H1 (cell line): ENCODE results near the gene FRMPD1. TPM values are rescaled to one million over a fixed set of nuclear protein-coding genes. Genes with fewer than 3 reads are reported as not detected.

Source experiments
- CTCF ChIA-PET: fragments of 300-600 bp; sonication (Branson Sonifier 250); formaldehyde crosslinking; loops from one replicate; lab custom pipeline; 2021; ENCODE audit not compliant: partially characterized antibody; lab: Charles Lee
- POLR2A ChIA-PET: fragments of 300-600 bp; sonication (Branson Sonifier 250); formaldehyde crosslinking; loops from one replicate; lab custom pipeline; 2021; ENCODE audit warnings: inconsistent platforms; ENCODE audit not compliant: partially characterized antibody; lab: Charles Lee
- DNase-seq, 2 experiments: peaks; one replicate each; pipeline versions ENCODE4 v3.0.0 to v3.0.0-alpha.2; 2010 to 2022; ENCODE audit warnings: low spot score in 2 of 2, low read depth in 1 of 2, mixed read lengths in 1 of 2
- FAIRE-seq: peaks from 2 replicates; lab custom pipeline; 2011; peaks lifted over from hg19 to GRCh38; lab: Jason Lieb, UNC
- H2AFZ ChIP-seq: 2 replicates; pipeline ENCODE4 v1.8.1; 2012; ENCODE audit warnings: low read length, inconsistent platforms
- H2AK5ac ChIP-seq: 2 replicates; pipeline ENCODE4 v1.6.1; 2013; ENCODE audit warnings: low read depth, low read length
- H2BK120ac ChIP-seq: replicated peaks from 2 replicates; pipeline ENCODE3; 2013; ENCODE audit warnings: low read depth, low read length, inconsistent platforms
- H2BK12ac ChIP-seq: 2 replicates; pipeline ENCODE4 v1.6.1; 2013; ENCODE audit warnings: low read depth, low read length
- H2BK15ac ChIP-seq: 2 replicates; pipeline ENCODE4 v1.6.1; 2013; ENCODE audit warnings: low read length
- H2BK20ac ChIP-seq: 2 replicates; pipeline ENCODE4 v1.6.1; 2013; ENCODE audit warnings: low read length
- H2BK5ac ChIP-seq: 2 replicates; pipeline ENCODE4 v1.6.1; 2013; ENCODE audit warnings: low read depth, low read length
- H3K14ac ChIP-seq: 2 replicates; pipeline ENCODE4 v1.6.1; 2013; ENCODE audit warnings: inconsistent platforms; ENCODE audit not compliant: insufficient read length
- H3K18ac ChIP-seq: 2 replicates; pipeline ENCODE4 v1.6.1; 2013; ENCODE audit warnings: low read length; ENCODE audit errors: extremely low read depth
- H3K23ac ChIP-seq: 2 replicates; pipeline ENCODE4 v1.6.1; 2013; ENCODE audit warnings: inconsistent platforms; ENCODE audit not compliant: insufficient read length
- H3K23me2 ChIP-seq: 2 replicates; pipeline ENCODE4 v1.6.1; 2013; ENCODE audit warnings: low read depth, low read length
- H3K27ac ChIP-seq: 2 replicates; pipeline ENCODE4 v1.6.1; 2011; ENCODE audit warnings: low read depth, low read length, inconsistent platforms
- H3K27me3 ChIP-seq, 4 experiments: replicated peaks in 1 of 4; 1 replicate in 1 of 4; 2 replicates in 3 of 4; pipeline versions ENCODE4 v1.6.1 to v1.8.1; 2011 to 2013; ENCODE audit warnings: low read length in 3 of 4, mild to moderate bottlenecking in 3 of 4, inconsistent platforms in 2 of 4, mixed read lengths in 2 of 4, moderate library complexity in 1 of 4; ENCODE audit not compliant: control insufficient read depth in 3 of 4, insufficient read depth in 3 of 4; ENCODE audit errors: extremely low read depth in 1 of 4
- H3K36me3 ChIP-seq, 4 experiments: 2 replicates each; pipeline versions ENCODE4 v1.6.1 to v1.8.1; 2011 to 2013; ENCODE audit warnings: mild to moderate bottlenecking in 4 of 4, low read length in 3 of 4, moderate library complexity in 2 of 4, control low read depth in 1 of 4, inconsistent platforms in 1 of 4; ENCODE audit not compliant: insufficient read depth in 4 of 4, control insufficient read depth in 2 of 4
- H3K4ac ChIP-seq: replicated peaks from 2 replicates; pipeline ENCODE3; 2013; ENCODE audit warnings: low read length, low read depth, mixed read lengths, inconsistent platforms; ENCODE audit not compliant: insufficient read length
- H3K4me1 ChIP-seq, 4 experiments: replicated peaks in 1 of 4; 1 replicate in 1 of 4; 2 replicates in 3 of 4; pipeline versions ENCODE4 v1.6.1 to v1.8.1; 2011 to 2013; ENCODE audit warnings: low read length in 3 of 4, inconsistent platforms in 2 of 4, mixed read lengths in 1 of 4; ENCODE audit not compliant: insufficient read depth in 4 of 4, control insufficient read depth in 3 of 4
- H3K4me2 ChIP-seq, 2 experiments: 2 replicates each; pipeline versions ENCODE4 v1.6.1 to v1.8.1; 2011 to 2013; ENCODE audit warnings: low read depth in 2 of 2, low read length in 2 of 2, control low read depth in 1 of 2, inconsistent platforms in 1 of 2, mild to moderate bottlenecking in 1 of 2; ENCODE audit not compliant: insufficient read depth in 1 of 2
- H3K4me3 ChIP-seq, 4 experiments: fragments of 200-600, 300-600 bp in 1 of 4; sonication (generic), shearing (Covaris generic), sonication (Bioruptor Twin) in 1 of 4; 2 replicates each; pipeline versions ENCODE4 v1.5.1 to v1.8.1; 2011 to 2016; ENCODE audit warnings: low read length in 4 of 4, low read depth in 3 of 4, control low read depth in 2 of 4, inconsistent platforms in 2 of 4, mild to moderate bottlenecking in 2 of 4, mixed read lengths in 1 of 4, moderate library complexity in 1 of 4; ENCODE audit not compliant: insufficient read depth in 2 of 4; ENCODE audit errors: extremely low read depth in 1 of 4
- H3K56ac ChIP-seq: replicated peaks from 2 replicates; pipeline ENCODE3; 2013; ENCODE audit warnings: low read depth, mild to moderate bottlenecking, mixed read lengths, low read length, inconsistent platforms; ENCODE audit not compliant: insufficient read length
- H3K79me1 ChIP-seq: 2 replicates; pipeline ENCODE4 v1.6.1; 2013; ENCODE audit warnings: low read depth, low read length, control low read depth
- H3K79me2 ChIP-seq, 2 experiments: 2 replicates each; pipeline versions ENCODE4 v1.6.1 to v1.8.1; 2012 to 2013; ENCODE audit warnings: low read length in 2 of 2, mild to moderate bottlenecking in 2 of 2, inconsistent platforms in 1 of 2; ENCODE audit not compliant: insufficient read depth in 2 of 2, control insufficient read depth in 1 of 2
- H3K9ac ChIP-seq, 4 experiments: replicated peaks in 1 of 4; 1 replicate in 1 of 4; 2 replicates in 3 of 4; pipeline versions ENCODE4 v1.6.1 to v1.8.1; 2011 to 2013; ENCODE audit warnings: low read depth in 3 of 4, low read length in 3 of 4, control low read depth in 2 of 4, mild to moderate bottlenecking in 2 of 4, moderate library complexity in 2 of 4, inconsistent platforms in 1 of 4; ENCODE audit errors: extremely low read depth in 1 of 4
- H3K9me3 ChIP-seq, 2 experiments: 2 replicates each; pipeline versions ENCODE4 v1.6.1 to v1.8.1; 2012 to 2013; ENCODE audit warnings: mild to moderate bottlenecking in 2 of 2, moderate library complexity in 2 of 2, control low read depth in 1 of 2, inconsistent platforms in 1 of 2, low read depth in 1 of 2, low read length in 1 of 2, mixed read lengths in 1 of 2; ENCODE audit not compliant: insufficient read depth in 2 of 2
- H4K20me1 ChIP-seq, 2 experiments: replicated peaks in 1 of 2; 2 replicates each; pipeline versions ENCODE3 to v1.8.1; 2011 to 2013; ENCODE audit warnings: inconsistent platforms in 2 of 2, low read length in 2 of 2, mild to moderate bottlenecking in 1 of 2; ENCODE audit not compliant: insufficient read depth in 2 of 2, control insufficient read depth in 1 of 2
- H4K5ac ChIP-seq: 2 replicates; pipeline ENCODE4 v1.6.1; 2013; ENCODE audit warnings: low read length, low read depth, mixed read lengths, inconsistent platforms; ENCODE audit not compliant: insufficient read length
- H4K8ac ChIP-seq: 2 replicates; pipeline ENCODE4 v1.8.0; 2013; ENCODE audit warnings: mild to moderate bottlenecking, moderate library complexity, low read length, inconsistent platforms; ENCODE audit not compliant: insufficient read depth; ENCODE audit errors: extremely low read depth
- H4K91ac ChIP-seq: replicated peaks from 2 replicates; pipeline ENCODE3; 2013; ENCODE audit warnings: low read length, mixed read lengths, inconsistent platforms; ENCODE audit not compliant: insufficient read length
- BCL11A ChIP-seq, 2 experiments: IDR thresholded peaks; one replicate each; pipeline ENCODE4 v1.6.1; 2011; ENCODE audit warnings: low read depth in 2 of 2, low read length in 2 of 2, mild to moderate bottlenecking in 2 of 2
- CEBPB ChIP-seq: IDR thresholded peaks from 2 replicates; pipeline ENCODE4 v1.6.1; 2012; ENCODE audit warnings: low read depth, low read length
- CREB1 ChIP-seq: IDR thresholded peaks from 2 replicates; pipeline ENCODE4 v1.6.1; 2012; ENCODE audit warnings: inconsistent platforms
- FOSL1 ChIP-seq: IDR thresholded peaks from 2 replicates; pipeline ENCODE4 v1.6.1; 2011; ENCODE audit warnings: mild to moderate bottlenecking, low read depth, low read length, moderate library complexity; ENCODE audit not compliant: insufficient read depth
- JUN ChIP-seq: IDR thresholded peaks from 2 replicates; pipeline ENCODE4 v1.6.1; 2011; ENCODE audit warnings: low read depth, mild to moderate bottlenecking, improper control_type of control experiment, low read length
- POLR2A ChIP-seq, 2 experiments: IDR thresholded peaks; 1 replicate in 1 of 2; 2 replicates in 1 of 2; pipeline ENCODE4 v1.6.1; 2011; ENCODE audit warnings: low read depth in 2 of 2, low read length in 2 of 2, mild to moderate bottlenecking in 2 of 2; ENCODE audit errors: control extremely low read depth in 1 of 2
- SIN3A ChIP-seq, 2 experiments: IDR thresholded peaks in 1 of 2; conservative IDR thresholded peaks in 1 of 2; 2 replicates each; pipeline ENCODE4 v1.6.1; 2011 to 2012; ENCODE audit warnings: low read length in 2 of 2, improper control_type of control experiment in 1 of 2, low read depth in 1 of 2, mild to moderate bottlenecking in 1 of 2
- SP4 ChIP-seq: IDR thresholded peaks from 2 replicates; pipeline ENCODE4 v1.6.1; 2012; ENCODE audit warnings: low read length, inconsistent platforms
- TCF12 ChIP-seq: IDR thresholded peaks from 2 replicates; pipeline ENCODE4 v1.6.1; 2011; ENCODE audit warnings: low read depth, mild to moderate bottlenecking, low read length
- WGBS, 2 experiments: shearing (Covaris generic) in 1 of 2; methylation state at CpG; one replicate each; pipeline versions ENCODE4 v1.1.6 to v1.1.7; 2013 to 2015; ENCODE audit warnings: low lambda C conversion rate in 2 of 2, mixed read lengths in 2 of 2, inconsistent platforms in 1 of 2, low coverage in 1 of 2, missing lambda C conversion rate in 1 of 2; ENCODE audit not compliant: insufficient replicate concordance in 2 of 2, insufficient coverage in 1 of 2, insufficient read length in 1 of 2; ENCODE audit errors: extremely low coverage in 1 of 2, missing lambda C conversion rate in 1 of 2; 5-methylcytosine and 5-hydroxymethylcytosine counted together
- polyA plus RNA-seq, 7 experiments: library from polyadenylated mRNA; depleted of rRNA in 3 of 7; stranded (reverse) in 5 of 7; unstranded in 2 of 7; fragments of >200 nt in 5 of 7; fragments of 200-250 nt in 2 of 7; gene quantifications; 1 replicate in 5 of 7; 2 replicates in 1 of 7; 4 replicates in 1 of 7; pipeline versions ENCODE4 v1.2.1 to v1.2.3, GENCODE V29; 2011 to 2013; ENCODE audit warnings: missing spikeins in 2 of 7, mixed read lengths in 2 of 7
- total RNA-seq: library from RNA; stranded (reverse); fragmentation: NEBNext Ultra II Directional; extraction: Animal tissue kit (Norgen Biotek cat#: 25700); gene quantifications from 2 replicates; pipeline ENCODE4 v1.2.1, GENCODE V29; 2021

FRMPD1 gene
- total and polyA plus RNA-seq, 2 of the 8 experiments (the other 6 are each of a cell fraction or from before 2014, with no cell fraction given): 0.27 to 0.32 TPM

GRCh38 chr9:37652261-37652660, 1.5 kb downstream of the FRMPD1 start:
- H2AK5ac ChIP-seq: no peak overlapping the region
- CTCF ChIA-PET: interaction anchor here (0.8 to 1.8 kb wide), 3 partner anchors 10 to 17 kb away, joined by 3 to 5 read pairs (median 3); no protein-coding TSS in a partner anchor
- no peak overlapping the region for H3K4me3 ChIP-seq
- no peak overlapping the region for H3K27ac ChIP-seq
- no peak overlapping the region for H2AFZ ChIP-seq
- no peak overlapping the region for H3K23ac ChIP-seq
- no peak overlapping the region for H3K18ac ChIP-seq
- no peak overlapping the region for H4K8ac ChIP-seq
- H4K20me1 ChIP-seq: peaks cover 0 to 4% of the 10 kb centered on the region in 2 experiments
- H2BK20ac ChIP-seq: no peak overlapping the region
- H3K9ac ChIP-seq: no peak overlapping the region
- no peak overlapping the region; a peak in 1 of 4 replicates for H3K4me2 ChIP-seq
- H3K14ac ChIP-seq: no peak overlapping the region
- no peak overlapping the region for H3K4ac ChIP-seq
- H3K23me2 ChIP-seq: peaks cover 11% of the 10 kb centered on the region
- H3K9me3 ChIP-seq: no peaks in the 10 kb centered on the region
- DNase-seq (no peak), FAIRE-seq (no peak)
- H3K27me3 ChIP-seq: peaks cover 21 to 42% (median 42%) of the 10 kb centered on the region in 4 experiments
- H3K56ac ChIP-seq: no peak overlapping the region
- no peak overlapping the region for H2BK12ac ChIP-seq
- POLR2A ChIA-PET: no interaction called here
- H2BK5ac ChIP-seq: no peak overlapping the region
- no peaks in the 10 kb centered on the region for H3K36me3 ChIP-seq
- 92% methylated on average over 7 of the region's 7 CpGs; no CpG with 5 or more reads in 1 of the 2 experiments for WGBS, 2 experiments
- H3K79me1 ChIP-seq: no peaks in the 10 kb centered on the region
- H3K79me2 ChIP-seq: no peaks in the 10 kb centered on the region
- no peak overlapping the region for H4K91ac ChIP-seq
- TF ChIP-seq CREB1: no peak
- TF ChIP-seq CEBPB: no peak
- no peak for TF ChIP-seq BCL11A (IDR thresholded peaks at IDR 0.05; ENCODE audit: low read depth in 2 of 2, low read length in 2 of 2)
- no peak for TF ChIP-seq POLR2A (IDR thresholded peaks at IDR 0.05; ENCODE audit: control extremely low read depth in 1 of 2, low read depth in 2 of 2, low read length in 2 of 2)
- no peak for TF ChIP-seq SP4
- no peak for TF ChIP-seq FOSL1
- no peak for TF ChIP-seq TCF12
- no peak for TF ChIP-seq SIN3A (conservative IDR thresholded peaks at IDR 0.05 in 1 of 2, IDR thresholded peaks at IDR 0.05 in 1 of 2; ENCODE audit: low read depth in 1 of 2, low read length in 2 of 2)
- TF ChIP-seq JUN: no peak
- H2BK15ac ChIP-seq: no peak overlapping the region
- no peak overlapping the region for H4K5ac ChIP-seq
- no peak overlapping the region for H2BK120ac ChIP-seq
- H3K4me1 ChIP-seq: peaks cover 0 to 9% (median 4%) of the 10 kb centered on the region in 4 experiments; a peak in 5 of 7 replicates
